Keratinocyte (primary cell): ENCODE results near the gene PPM1M. TPM values are rescaled to one million over a fixed set of nuclear protein-coding genes. Genes with fewer than 3 reads are reported as not detected.

ENCODE experiments used
- DNase-seq: peaks from one replicate; pipeline ENCODE4 v3.0.0-alpha.2; 2011; ENCODE audit warnings: low read depth, missing footprints, low spot score
- FAIRE-seq: peaks from 2 replicates; lab custom pipeline; 2011; peaks lifted over from hg19 to GRCh38; lab: Jason Lieb, UNC
- H2AFZ ChIP-seq: 2 replicates; pipeline ENCODE4 v1.6.0; 2012; ENCODE audit warnings: low read length, control low read depth, inconsistent platforms; ENCODE audit not compliant: control insufficient read depth
- H3K27ac ChIP-seq: 2 replicates; pipeline ENCODE4 v1.5.1; 2011; ENCODE audit warnings: low read length; ENCODE audit not compliant: control insufficient read depth, insufficient read depth
- H3K27me3 ChIP-seq: 3 replicates; pipeline ENCODE4 v1.6.0; 2011; ENCODE audit warnings: low read length; ENCODE audit not compliant: control insufficient read depth, insufficient read depth; ENCODE audit errors: extremely low read depth
- H3K36me3 ChIP-seq, 2 experiments: 2 replicates in 1 of 2; 3 replicates in 1 of 2; pipeline ENCODE4 v1.5.1; 2011; ENCODE audit warnings: low read length in 2 of 2, mild to moderate bottlenecking in 1 of 2; ENCODE audit not compliant: control insufficient read depth in 2 of 2, insufficient read depth in 2 of 2; ENCODE audit errors: extremely low read depth in 1 of 2
- H3K4me1 ChIP-seq: 3 replicates; pipeline ENCODE4 v1.5.1; 2011; ENCODE audit warnings: low read length; ENCODE audit not compliant: control insufficient read depth, insufficient read depth; ENCODE audit errors: extremely low read depth
- H3K4me2 ChIP-seq: 3 replicates; pipeline ENCODE4 v1.6.0; 2011; ENCODE audit warnings: low read depth, low read length; ENCODE audit not compliant: control insufficient read depth, insufficient read depth; ENCODE audit errors: extremely low read depth
- H3K4me3 ChIP-seq, 3 experiments: fragments of 200-600 bp in 1 of 3; sonication (generic) in 1 of 3; 2 replicates in 2 of 3; 3 replicates in 1 of 3; pipeline ENCODE4 v1.5.1; 2011 to 2016; ENCODE audit warnings: low read length in 3 of 3, mild to moderate bottlenecking in 3 of 3, control low read depth in 2 of 3, inconsistent platforms in 1 of 3, low read depth in 1 of 3, mixed read lengths in 1 of 3, mixed run types in 1 of 3, moderate library complexity in 1 of 3; ENCODE audit not compliant: control insufficient read depth in 2 of 3, insufficient read depth in 2 of 3; ENCODE audit errors: extremely low read depth in 1 of 3
- H3K79me2 ChIP-seq: 2 replicates; pipeline ENCODE4 v1.6.0; 2012; ENCODE audit warnings: low read length; ENCODE audit not compliant: control insufficient read depth, insufficient read depth
- H3K9ac ChIP-seq: 3 replicates; pipeline ENCODE4 v1.6.0; 2011; ENCODE audit warnings: low read length; ENCODE audit not compliant: control insufficient read depth, insufficient read depth; ENCODE audit errors: extremely low read depth
- H3K9me1 ChIP-seq: 3 replicates; pipeline ENCODE4 v1.6.0; 2011; ENCODE audit warnings: low read length; ENCODE audit not compliant: control insufficient read depth, insufficient read depth; ENCODE audit errors: extremely low read depth
- H3K9me3 ChIP-seq: 2 replicates; pipeline ENCODE4 v1.5.1; 2012; ENCODE audit warnings: low read depth, low read length; ENCODE audit not compliant: control insufficient read depth
- H4K20me1 ChIP-seq: 3 replicates; pipeline ENCODE4 v1.6.0; 2011; ENCODE audit warnings: low read length; ENCODE audit not compliant: control insufficient read depth, insufficient read depth; ENCODE audit errors: extremely low read depth
- CTCF ChIP-seq, 3 experiments: IDR thresholded peaks in 1 of 3; conservative IDR thresholded peaks in 1 of 3; optimal IDR thresholded peaks in 1 of 3; 2 replicates in 2 of 3; 3 replicates in 1 of 3; pipeline versions ENCODE3 to v1.5.1; 2011; ENCODE audit warnings: low read length in 3 of 3, mild to moderate bottlenecking in 3 of 3, moderate library complexity in 2 of 3, control low read depth in 1 of 3, inconsistent platforms in 1 of 3; ENCODE audit not compliant: insufficient read depth in 2 of 3; ENCODE audit errors: extremely low read depth in 1 of 3
- EZH2 ChIP-seq: IDR thresholded peaks from one replicate; pipeline ENCODE4 v1.6.1; 2012; ENCODE audit warnings: inconsistent platforms, mild to moderate bottlenecking, low read length, moderate library complexity
- dilution Hi-C: fragments of 300-500 bp; cut with MboI; formaldehyde crosslinking; loops from one replicate; pipeline ENCODE4 v1.7.0; 2020; ENCODE audit warnings: low sequenced_read_pairs; ENCODE audit not compliant: extremely low pct_ligation_motif_present
- polyA plus RNA-seq, 5 experiments: library from polyadenylated mRNA; depleted of rRNA in 3 of 5; stranded (reverse) in 3 of 5; stranded (forward) in 1 of 5; unstranded in 1 of 5; fragments of >200 nt; gene quantifications; 1 replicate in 1 of 5; 2 replicates in 3 of 5; 3 replicates in 1 of 5; pipeline versions ENCODE4 v1.2.1 to v1.2.3, GENCODE V29; 2011 to 2012; ENCODE audit warnings: missing spikeins in 2 of 5, low read depth in 1 of 5, low replicate concordance in 1 of 5

Gene PPM1M
- polyA plus RNA-seq, 1 donor (not counting 4 experiments of a cell fraction or from before 2014, with no cell fraction given): 6.4 TPM

- Histone ChIP-seq H3K4me1 (peaks cover 22% of the 10 kb centered on the region), H2AFZ (no peak overlapping the region), H3K9me1 (peaks cover 3% of the 10 kb centered on the region), H3K27me3 (no peaks in the 10 kb centered on the region), H3K9ac (no peak overlapping the region), H4K20me1 (no peaks in the 10 kb centered on the region), H3K9me3 (no peaks in the 10 kb centered on the region), H3K27ac (no peak overlapping the region), H3K79me2 (no peaks in the 10 kb centered on the region), H3K4me2 (no peak overlapping the region), H3K36me3 (peaks cover 42 to 43% of the 10 kb centered on the region in 2 experiments), H3K4me3 (no peak overlapping the region)
- no peak for DNase-seq
- no peak for FAIRE-seq
- dilution Hi-C loops: no loop called here
- TF ChIP-seq EZH2 (no peak), CTCF (optimal IDR thresholded peaks at IDR 0.05 in 1 of 3, IDR thresholded peaks at IDR 0.05 in 1 of 3, conservative IDR thresholded peaks at IDR 0.05 in 1 of 3; ENCODE audit: extremely low read depth in 1 of 3, insufficient read depth in 2 of 3, low read length in 3 of 3) (no peak)
These were observed 31.7 kb upstream of the PPM1M start for GRCh38 chr3:52213901-52214300.

- no peaks in the 10 kb centered on the region for H3K27me3 ChIP-seq
- FAIRE-seq: no peak
- H3K27ac ChIP-seq: no peak overlapping the region
- DNase-seq: no peak
- peaks cover 22% of the 10 kb centered on the region for H3K4me1 ChIP-seq
- peaks cover 34 to 37% of the 10 kb centered on the region in 2 experiments for H3K36me3 ChIP-seq
- H3K4me2 ChIP-seq: no peak overlapping the region
- H3K9me1 ChIP-seq: peaks cover 3% of the 10 kb centered on the region
- TF ChIP-seq EZH2: no peak
- no peak for TF ChIP-seq CTCF (optimal IDR thresholded peaks at IDR 0.05 in 1 of 3, IDR thresholded peaks at IDR 0.05 in 1 of 3, conservative IDR thresholded peaks at IDR 0.05 in 1 of 3; ENCODE audit: extremely low read depth in 1 of 3, insufficient read depth in 2 of 3, low read length in 3 of 3)
- dilution Hi-C loops: no loop called here
- no peaks in the 10 kb centered on the region for H4K20me1 ChIP-seq
- no peak overlapping the region for H3K9ac ChIP-seq
- no peaks in the 10 kb centered on the region for H3K79me2 ChIP-seq
- no peak overlapping the region for H2AFZ ChIP-seq
- H3K4me3 ChIP-seq: no peak overlapping the region
- no peaks in the 10 kb centered on the region for H3K9me3 ChIP-seq
These were observed 30.2 kb upstream of the PPM1M start for GRCh38 chr3:52215351-52215750.
